GM15510 (cell line): ENCODE measurements around the gene CTNNA1.

Experiments
- POLR2A ChIP-seq: IDR thresholded peaks from 3 replicates; pipeline ENCODE4 v1.6.1; 2011; ENCODE audit warnings: borderline replicate concordance; ENCODE audit not compliant: insufficient read length; ENCODE audit errors: extremely low read depth

CTNNA1 gene

GRCh38 chr5:138978581-138978980, 225.4 kb downstream of the CTNNA1 start:
- TF ChIP-seq POLR2A, result no peak

- no peak for TF ChIP-seq POLR2A
Measured at GRCh38 chr5:138979684-138980280, 226.6 kb downstream of the CTNNA1 start.

GRCh38 chr5:138980441-138980840, 227.2 kb downstream of the CTNNA1 start:
- TF ChIP-seq POLR2A, result no peak

- TF ChIP-seq POLR2A, result no peak
Measured at GRCh38 chr5:138981131-138981530, 227.9 kb downstream of the CTNNA1 start.

GRCh38 chr5:138981586-138981985, 228.4 kb downstream of the CTNNA1 start:
- no peak for TF ChIP-seq POLR2A

GRCh38 chr5:138983984-138984383, 230.8 kb downstream of the CTNNA1 start:
- no peak for TF ChIP-seq POLR2A
